DND-41 (cell line): ENCODE data around the gene KIF13A.

Source experiments
- CTCF ChIP-seq: IDR thresholded peaks from 2 replicates; pipeline ENCODE4 v1.5.1; 2012; ENCODE audit warnings: borderline replicate concordance, low read length, moderate library complexity, mild to moderate bottlenecking; ENCODE audit not compliant: poor library complexity, severe bottlenecking; ENCODE audit errors: extremely low read depth
- EZH2 ChIP-seq: IDR thresholded peaks from 3 replicates; pipeline ENCODE4 v1.6.1; 2012; ENCODE audit warnings: borderline replicate concordance, low read depth, mild to moderate bottlenecking, moderate library complexity, low read length, inconsistent platforms; ENCODE audit not compliant: severe bottlenecking

- TF ChIP-seq CTCF, result no peak
- TF ChIP-seq EZH2, result no peak
Observed at GRCh38 chr6:17869753-17870050, 117.7 kb downstream of the KIF13A start.
